ENCODE data around the gene RBMS3.

RBMS3 gene

DNA sequence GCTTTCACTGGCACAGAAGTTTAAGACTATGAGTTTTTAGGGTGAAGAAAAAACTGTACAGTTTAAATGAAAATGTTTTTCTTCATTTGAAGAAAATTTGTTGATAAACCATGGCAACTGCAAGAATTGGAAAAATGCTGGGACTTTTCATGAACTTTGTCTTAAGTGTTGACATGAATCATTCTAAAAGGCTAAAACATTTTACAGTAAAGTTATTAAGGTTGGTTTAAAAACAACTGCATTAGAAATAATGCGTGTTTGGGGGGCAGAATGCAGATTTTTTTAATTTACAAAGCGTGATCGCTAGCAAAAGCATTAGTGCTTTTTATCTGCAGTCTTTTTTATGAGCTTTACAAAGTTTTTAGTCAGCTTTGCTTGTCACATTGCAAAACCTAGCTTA lies 723.6 kb downstream of the RBMS3 start:
- no peak overlapping the region for H3K4me3 ChIP-seq (ENCODE audit: low read length)
- H3K9me3 ChIP-seq (replicated peaks; ENCODE audit: low read length) = no peaks in the 10 kb centered on the region
- no peak overlapping the region for H3K9ac ChIP-seq (ENCODE audit: low read depth, low read length)
- no peaks in the 10 kb centered on the region for H3K27me3 ChIP-seq (ENCODE audit: control insufficient read depth, insufficient read depth, low read length)
- H3K4me2 ChIP-seq (ENCODE audit: low read length) = no peak overlapping the region
- peaks cover 9% of the 10 kb centered on the region for H3K4me1 ChIP-seq (ENCODE audit: control insufficient read depth, insufficient read depth, low read length)
- no peaks in the 10 kb centered on the region for H3K36me3 ChIP-seq (ENCODE audit: insufficient read depth, low read length)

DNA sequence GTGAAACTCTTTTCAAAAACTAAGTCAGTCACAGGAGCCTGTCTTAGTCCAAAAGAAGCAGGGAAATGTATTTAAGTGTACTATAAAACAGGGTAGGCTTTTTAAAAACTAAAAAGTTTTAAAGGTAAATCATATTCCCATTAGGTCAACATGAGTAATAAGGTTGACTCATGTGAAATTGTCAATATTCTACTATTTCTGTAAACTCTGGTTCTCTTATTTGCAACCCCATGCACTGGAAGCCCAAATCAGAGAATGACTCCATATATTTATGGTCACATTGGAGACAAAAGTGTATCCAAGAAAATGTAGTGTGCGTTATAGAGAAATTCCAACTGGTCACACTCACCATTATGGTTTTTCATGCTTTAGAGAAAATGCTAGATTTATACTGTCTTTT lies 725.2 kb downstream of the RBMS3 start:
- H3K4me1 ChIP-seq (ENCODE audit: control insufficient read depth, insufficient read depth, low read length) = peaks cover 9% of the 10 kb centered on the region
- H3K9ac ChIP-seq (ENCODE audit: low read depth, low read length) = no peak overlapping the region
- H3K9me3 ChIP-seq (replicated peaks; ENCODE audit: low read length) = no peaks in the 10 kb centered on the region
- H3K36me3 ChIP-seq (ENCODE audit: insufficient read depth, low read length) = no peaks in the 10 kb centered on the region
- no peaks in the 10 kb centered on the region for H3K27me3 ChIP-seq (ENCODE audit: control insufficient read depth, insufficient read depth, low read length)
- H3K4me2 ChIP-seq (ENCODE audit: low read length) = no peak overlapping the region
- no peak overlapping the region for H3K4me3 ChIP-seq (ENCODE audit: low read length)

DNA sequence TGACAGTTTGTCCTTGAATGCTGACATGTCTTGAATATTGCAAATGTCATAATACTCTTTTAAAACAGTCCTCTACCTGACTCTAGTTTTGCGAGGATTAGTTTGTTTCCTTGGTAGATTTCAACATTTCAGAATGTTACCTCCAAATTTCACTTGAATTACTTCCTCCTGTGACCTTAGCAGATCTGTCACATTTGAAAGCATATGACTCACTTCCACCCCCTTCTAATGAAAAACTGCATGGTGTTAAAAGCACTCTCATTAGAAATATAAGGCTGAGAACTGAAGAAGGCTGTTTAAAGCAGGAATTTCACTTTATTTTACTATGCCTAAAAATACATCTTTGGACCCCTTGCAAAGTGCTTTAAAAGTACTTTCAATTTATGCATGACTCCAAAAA lies 726.8 kb downstream of the RBMS3 start:
- Histone ChIP-seq H3K36me3 (ENCODE audit: insufficient read depth, low read length) (no peaks in the 10 kb centered on the region), H3K4me1 (ENCODE audit: control insufficient read depth, insufficient read depth, low read length) (peaks cover 9% of the 10 kb centered on the region), H3K4me2 (ENCODE audit: low read length) (no peak overlapping the region), H3K9ac (ENCODE audit: low read depth, low read length) (no peak overlapping the region), H3K4me3 (ENCODE audit: low read length) (no peak overlapping the region), H3K9me3 (replicated peaks; ENCODE audit: low read length) (no peaks in the 10 kb centered on the region), H3K27me3 (ENCODE audit: control insufficient read depth, insufficient read depth, low read length) (no peaks in the 10 kb centered on the region)

DNA sequence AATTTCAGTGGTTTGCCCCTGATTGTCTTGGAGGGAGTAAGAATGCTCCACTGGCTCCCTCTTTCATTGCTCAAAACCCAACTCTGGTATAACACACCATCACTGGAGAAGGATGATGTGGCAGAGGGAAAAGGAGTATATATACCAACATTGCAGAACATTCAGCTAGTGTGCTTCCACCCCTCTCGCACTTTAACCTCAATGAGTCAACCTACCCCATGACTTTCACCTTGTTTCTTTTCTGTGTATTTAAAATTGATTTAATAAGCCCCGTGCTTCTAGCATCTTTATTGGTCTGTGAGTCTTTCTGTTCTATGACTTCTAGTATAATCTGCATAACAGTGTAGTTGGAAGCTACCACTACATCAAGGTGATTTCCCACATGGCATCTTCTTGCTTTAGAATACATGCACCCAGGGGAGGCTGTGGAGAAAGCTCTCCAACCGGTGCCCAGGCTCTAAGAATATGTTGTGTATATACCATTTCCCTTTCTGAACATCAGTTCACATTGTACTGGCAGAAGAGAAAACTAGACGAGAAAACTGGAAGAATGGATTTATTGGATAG lies 730.4 kb downstream of the RBMS3 start:
- Histone ChIP-seq H3K4me2 (ENCODE audit: low read length) (no peak overlapping the region), H3K9me3 (replicated peaks; ENCODE audit: low read length) (no peaks in the 10 kb centered on the region)

DNA sequence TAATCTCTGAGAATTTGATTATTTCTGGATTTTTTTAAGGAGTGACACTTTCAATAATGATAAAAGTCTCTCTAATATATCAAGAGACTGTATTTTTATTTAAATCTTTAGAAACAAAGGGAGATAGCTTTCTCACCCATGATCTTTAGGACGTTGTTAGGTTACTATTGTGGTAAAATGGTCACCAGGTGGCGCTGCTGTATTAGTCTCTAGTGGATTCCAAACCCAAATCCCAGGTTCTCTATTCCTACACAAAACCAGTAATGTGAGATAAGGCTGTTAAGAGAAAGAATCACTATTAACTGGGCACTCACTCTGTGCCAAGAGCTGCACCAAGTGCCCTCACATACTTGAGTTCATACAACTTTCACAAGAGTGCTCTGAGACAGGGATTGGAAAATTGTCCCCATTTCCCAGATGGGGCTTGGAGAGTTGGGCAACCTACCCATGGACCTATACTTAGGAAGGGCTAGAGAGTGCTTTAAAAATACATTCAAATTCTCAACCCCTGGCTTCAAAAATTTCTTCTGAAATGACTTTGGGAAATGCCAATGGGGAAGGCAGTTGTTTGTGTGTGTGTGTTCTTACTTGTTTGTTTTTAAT lies 732.2 kb downstream of the RBMS3 start:
- Histone ChIP-seq H3K4me1 (ENCODE audit: control insufficient read depth, insufficient read depth, low read length) (no peaks in the 10 kb centered on the region), H3K4me2 (ENCODE audit: low read length) (no peak overlapping the region), H3K27me3 (ENCODE audit: control insufficient read depth, insufficient read depth, low read length) (no peaks in the 10 kb centered on the region), H3K36me3 (ENCODE audit: insufficient read depth, low read length) (no peaks in the 10 kb centered on the region), H3K9ac (ENCODE audit: low read depth, low read length) (no peak overlapping the region), H3K4me3 (ENCODE audit: low read length) (no peak overlapping the region), H3K9me3 (replicated peaks; ENCODE audit: low read length) (no peaks in the 10 kb centered on the region)

More for the DNA sequence above, 730.4 kb downstream of the RBMS3 start:
- H3K27me3 ChIP-seq (ENCODE audit: control insufficient read depth, insufficient read depth, low read length) = no peaks in the 10 kb centered on the region
- no peaks in the 10 kb centered on the region for H3K36me3 ChIP-seq (ENCODE audit: insufficient read depth, low read length)
- no peak overlapping the region for H3K9ac ChIP-seq (ENCODE audit: low read depth, low read length)
- peaks cover 7% of the 10 kb centered on the region for H3K4me1 ChIP-seq (ENCODE audit: control insufficient read depth, insufficient read depth, low read length)
- H3K4me3 ChIP-seq (ENCODE audit: low read length) = no peak overlapping the region

DNA sequence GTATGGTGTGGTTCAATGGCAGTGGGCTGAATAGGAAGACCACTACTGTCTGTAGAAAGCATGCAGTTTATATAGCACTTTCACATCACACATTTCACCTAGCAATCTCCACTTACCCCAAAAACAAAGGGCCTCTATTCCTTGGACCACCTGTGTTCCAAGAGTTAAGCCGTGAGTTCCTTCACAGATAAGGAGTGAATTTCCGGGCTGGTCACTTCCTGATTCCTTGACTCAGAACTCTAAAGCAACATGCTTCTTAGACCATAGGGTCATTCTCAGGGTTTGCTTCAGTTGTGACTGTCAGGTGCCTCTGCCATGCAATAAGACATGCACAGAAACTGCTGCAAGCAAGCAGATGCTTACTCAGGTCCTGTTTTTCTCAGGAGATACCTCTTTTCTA lies 737.0 kb downstream of the RBMS3 start:
- no peaks in the 10 kb centered on the region for H3K36me3 ChIP-seq (ENCODE audit: insufficient read depth, low read length)
- no peak overlapping the region for H3K4me2 ChIP-seq (ENCODE audit: low read length)
- no peak overlapping the region for H3K9ac ChIP-seq (ENCODE audit: low read depth, low read length)
- H3K9me3 ChIP-seq (replicated peaks; ENCODE audit: low read length) = no peaks in the 10 kb centered on the region
- H3K4me3 ChIP-seq (ENCODE audit: low read length) = no peak overlapping the region
- no peaks in the 10 kb centered on the region for H3K4me1 ChIP-seq (ENCODE audit: control insufficient read depth, insufficient read depth, low read length)
- H3K27me3 ChIP-seq (ENCODE audit: control insufficient read depth, insufficient read depth, low read length) = no peaks in the 10 kb centered on the region

DNA sequence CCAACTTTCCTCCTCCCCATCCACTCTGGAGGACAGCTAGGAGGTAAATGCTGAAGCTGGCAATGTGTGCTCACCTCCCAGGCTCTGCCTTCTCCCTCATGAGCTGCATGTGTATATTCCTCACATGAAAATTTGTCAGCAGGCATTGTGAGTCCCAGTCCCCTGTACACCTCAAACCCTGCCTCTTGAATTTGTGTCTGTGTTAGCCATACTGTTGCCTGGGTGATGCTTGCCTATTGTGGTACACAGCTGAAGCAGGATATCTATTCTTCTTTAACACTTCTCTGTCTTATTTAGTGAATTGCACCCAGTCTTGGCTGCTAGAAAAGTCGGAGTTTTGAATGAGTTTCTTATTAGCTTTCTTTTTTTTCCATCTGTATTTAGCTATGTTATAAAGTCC lies 739.5 kb downstream of the RBMS3 start:
- no peak overlapping the region for H3K9ac ChIP-seq (ENCODE audit: low read depth, low read length)
- no peaks in the 10 kb centered on the region for H3K4me1 ChIP-seq (ENCODE audit: control insufficient read depth, insufficient read depth, low read length)
- no peaks in the 10 kb centered on the region for H3K9me3 ChIP-seq (replicated peaks; ENCODE audit: low read length)
- no peak overlapping the region for H3K4me2 ChIP-seq (ENCODE audit: low read length)
- no peaks in the 10 kb centered on the region for H3K36me3 ChIP-seq (ENCODE audit: insufficient read depth, low read length)
- H3K27me3 ChIP-seq (ENCODE audit: control insufficient read depth, insufficient read depth, low read length) = no peaks in the 10 kb centered on the region
- no peak overlapping the region for H3K4me3 ChIP-seq (ENCODE audit: low read length)

DNA sequence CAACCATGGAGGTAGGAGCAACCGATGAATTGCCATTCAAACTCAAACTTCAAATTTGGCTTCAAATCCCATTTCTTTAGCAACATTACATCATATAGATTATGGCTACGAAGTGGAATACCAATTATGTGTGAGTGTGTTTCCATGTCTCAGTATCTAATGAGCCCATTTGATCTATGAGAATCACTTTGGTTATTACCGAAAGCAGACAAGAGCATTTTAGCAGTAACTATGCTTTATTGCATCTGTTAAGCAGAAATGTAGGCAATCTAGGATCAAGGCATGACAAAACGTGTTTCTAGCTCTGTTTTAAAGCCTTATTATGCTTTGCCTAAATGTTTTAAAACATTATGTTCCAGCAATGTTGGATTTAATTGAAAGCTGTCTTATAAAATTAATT lies 743.6 kb downstream of the RBMS3 start:
- no peak overlapping the region for H3K9ac ChIP-seq (ENCODE audit: low read depth, low read length)
- no peak overlapping the region for H3K4me3 ChIP-seq (ENCODE audit: low read length)
- H3K27me3 ChIP-seq (ENCODE audit: control insufficient read depth, insufficient read depth, low read length) = no peaks in the 10 kb centered on the region
- no peak overlapping the region for H3K4me2 ChIP-seq (ENCODE audit: low read length)
- no peaks in the 10 kb centered on the region for H3K36me3 ChIP-seq (ENCODE audit: insufficient read depth, low read length)
- H3K4me1 ChIP-seq (ENCODE audit: control insufficient read depth, insufficient read depth, low read length) = no peaks in the 10 kb centered on the region
- H3K9me3 ChIP-seq (replicated peaks; ENCODE audit: low read length) = no peaks in the 10 kb centered on the region

DNA sequence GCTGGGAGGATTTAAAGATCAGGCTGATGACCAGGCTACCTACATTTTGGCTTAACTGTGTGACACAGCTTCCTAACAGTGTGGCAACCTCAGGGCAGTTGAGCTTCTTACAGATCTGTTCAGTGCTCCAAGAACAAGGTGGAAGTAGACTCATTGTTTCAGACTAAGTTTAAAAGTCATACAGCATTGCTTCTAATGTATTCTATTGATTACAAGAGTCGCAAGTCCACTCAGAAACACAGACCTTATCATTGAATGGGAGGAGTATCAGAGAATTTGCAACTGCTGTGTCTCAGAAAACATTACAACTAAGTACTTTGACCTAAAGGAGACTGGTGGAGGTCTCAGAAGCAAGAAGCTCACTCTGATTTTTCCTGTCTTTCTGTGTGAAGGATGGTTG lies 746.0 kb downstream of the RBMS3 start:
- H3K27me3 ChIP-seq (ENCODE audit: control insufficient read depth, insufficient read depth, low read length) = no peaks in the 10 kb centered on the region
- H3K9me3 ChIP-seq (replicated peaks; ENCODE audit: low read length) = no peaks in the 10 kb centered on the region
- H3K4me1 ChIP-seq (ENCODE audit: control insufficient read depth, insufficient read depth, low read length) = no peaks in the 10 kb centered on the region
- H3K4me2 ChIP-seq (ENCODE audit: low read length) = no peak overlapping the region
- H3K4me3 ChIP-seq (ENCODE audit: low read length) = no peak overlapping the region
- H3K9ac ChIP-seq (ENCODE audit: low read depth, low read length) = no peak overlapping the region
- no peaks in the 10 kb centered on the region for H3K36me3 ChIP-seq (ENCODE audit: insufficient read depth, low read length)

DNA sequence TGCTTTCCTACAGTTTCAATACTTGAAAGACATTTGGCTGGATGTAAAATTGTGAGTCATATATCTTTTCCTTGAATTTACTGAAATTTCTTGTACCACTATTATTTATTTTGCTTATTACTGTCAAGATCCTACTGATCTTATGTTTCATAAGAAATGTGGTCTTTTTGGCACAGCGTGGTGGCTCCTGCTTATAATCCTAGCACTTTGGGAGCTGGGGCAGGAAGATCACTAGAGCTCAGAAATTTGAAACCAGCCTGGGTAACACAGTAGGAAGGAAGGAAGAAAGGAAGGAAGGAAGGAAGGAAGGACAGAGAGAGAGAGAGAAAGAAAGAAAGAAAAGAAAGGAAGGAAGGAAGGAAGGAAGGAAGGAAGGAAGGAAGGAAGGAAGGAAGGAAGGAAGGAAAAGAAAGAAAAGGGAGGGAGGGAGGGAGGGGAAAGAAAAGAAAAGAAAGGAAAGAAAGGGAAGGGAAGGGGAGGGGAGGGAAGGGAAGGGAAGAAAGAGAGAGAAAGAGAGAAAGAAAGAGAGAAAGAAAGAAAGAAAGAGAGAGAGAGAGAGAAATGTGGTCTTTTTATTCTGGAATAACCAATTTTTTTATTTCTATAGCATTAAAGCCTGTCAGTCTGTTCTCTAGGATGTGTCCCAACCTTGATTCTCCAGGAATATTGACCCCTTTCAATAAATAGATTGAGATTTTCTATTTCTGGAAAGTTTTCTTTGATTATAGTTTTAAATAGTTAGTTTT lies 753.5 kb downstream of the RBMS3 start:
- no peaks in the 10 kb centered on the region for H3K27me3 ChIP-seq (ENCODE audit: control insufficient read depth, insufficient read depth, low read length)
- H3K9me3 ChIP-seq (replicated peaks; ENCODE audit: low read length) = no peaks in the 10 kb centered on the region
- H3K9ac ChIP-seq (ENCODE audit: low read depth, low read length) = no peak overlapping the region
- H3K4me2 ChIP-seq (ENCODE audit: low read length) = no peak overlapping the region
- no peaks in the 10 kb centered on the region for H3K36me3 ChIP-seq (ENCODE audit: insufficient read depth, low read length)
- H3K4me3 ChIP-seq (ENCODE audit: low read length) = no peak overlapping the region
- H3K4me1 ChIP-seq (ENCODE audit: control insufficient read depth, insufficient read depth, low read length) = no peaks in the 10 kb centered on the region

DNA sequence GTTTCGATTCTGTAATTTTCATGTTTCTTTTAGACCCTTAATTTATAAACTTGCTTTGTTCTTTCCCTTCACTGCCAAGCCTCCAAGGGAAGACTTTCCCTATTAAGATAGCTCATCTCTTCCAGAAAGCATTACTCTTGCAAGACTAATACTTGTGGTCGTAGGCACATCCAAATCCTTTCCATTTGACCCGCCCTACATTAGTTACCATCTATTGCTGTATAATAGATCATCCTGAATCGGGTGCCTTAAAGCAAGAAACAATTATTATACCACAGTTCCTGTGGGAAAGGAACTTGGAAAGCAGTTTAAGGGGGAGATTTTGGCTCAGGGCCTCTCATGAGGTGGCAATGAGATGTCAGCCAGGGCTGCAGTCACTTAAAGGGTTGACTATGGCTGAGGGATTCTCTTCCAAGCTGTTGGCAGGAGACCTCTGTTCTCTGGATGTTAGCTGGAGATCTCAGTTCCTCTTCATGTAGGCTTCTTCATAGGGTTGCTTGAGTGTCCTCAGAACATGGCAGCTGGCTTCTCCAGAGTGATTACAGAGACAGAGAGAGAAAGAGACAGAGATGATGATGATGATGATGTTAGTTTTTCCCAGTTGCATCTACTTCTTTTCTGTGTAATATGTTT lies 755.2 kb downstream of the RBMS3 start:
- Histone ChIP-seq H3K27me3 (ENCODE audit: control insufficient read depth, insufficient read depth, low read length) (no peaks in the 10 kb centered on the region), H3K4me3 (ENCODE audit: low read length) (no peak overlapping the region), H3K9me3 (replicated peaks; ENCODE audit: low read length) (no peaks in the 10 kb centered on the region), H3K4me2 (ENCODE audit: low read length) (no peak overlapping the region), H3K4me1 (ENCODE audit: control insufficient read depth, insufficient read depth, low read length) (no peaks in the 10 kb centered on the region), H3K9ac (ENCODE audit: low read depth, low read length) (no peak overlapping the region), H3K36me3 (ENCODE audit: insufficient read depth, low read length) (no peaks in the 10 kb centered on the region)
